Sigmoid colon (tissue), 4 donors: ENCODE measurements around the gene PTPRT.

Experiments
- CTCF ChIP-seq, 4 experiments: fragments of 450-650 bp in 3 of 4; fragments of 200-600 bp in 1 of 4; IDR thresholded peaks; one replicate each; pipeline ENCODE4 v1.5.1; 2016 to 2019; ENCODE audit warnings: antibody characterized with exemption in 4 of 4, mild to moderate bottlenecking in 3 of 4, moderate library complexity in 2 of 4
- EP300 ChIP-seq, 4 donors: sonication (generic); formaldehyde crosslinking; IDR thresholded peaks; one replicate each; pipeline ENCODE4 v1.6.1; 2017; ENCODE audit warnings: antibody characterized with exemption in 4 of 4
- POLR2A ChIP-seq, 2 donors: fragments of 450-650 bp; IDR thresholded peaks; one replicate each; pipeline ENCODE4 v1.6.1; 2016; ENCODE audit warnings: antibody characterized with exemption in 2 of 2, mild to moderate bottlenecking in 2 of 2, moderate library complexity in 2 of 2
- POLR2AphosphoS5 ChIP-seq, 4 donors: sonication (generic); formaldehyde crosslinking; IDR thresholded peaks; one replicate each; pipeline ENCODE4 v1.6.1; 2017; ENCODE audit warnings: antibody characterized with exemption in 4 of 4

- TF ChIP-seq CTCF (IDR thresholded peaks at IDR 0.05) (no peak), EP300 (IDR thresholded peaks at IDR 0.05) (no peak), POLR2AphosphoS5 (IDR thresholded peaks at IDR 0.05) (no peak), POLR2A (IDR thresholded peaks at IDR 0.05) (no peak)
Observed at GRCh38 chr20:42714298-42715141, 475.2 kb downstream of the PTPRT start.
